GM12878 (cell line): Measurements from ENCODE around the gene PRCD. TPM values are rescaled to one million over a fixed set of nuclear protein-coding genes. Genes with fewer than 3 reads are reported as not detected.

Source experiments
- ATAC-seq: fragments of 200-7000 bp; cut with Tn5 transposase; 3 replicates; pipeline ENCODE4 v1.9.1; 2020; ENCODE audit warnings: mild to moderate bottlenecking, moderate library complexity
- BruUV-seq: library from RNA; stranded (reverse); fragments of 400-500 nt; replicated peaks from 2 replicates; lab custom pipeline; 2021; lab: Mats Ljungman, UMichigan
- CTCF ChIA-PET: fragments of 300-600 bp; sonication (Branson Sonifier 250); formaldehyde crosslinking; extraction: SDS; loops from one replicate; lab custom pipeline; 2021; ENCODE audit warnings: inconsistent platforms; lab: Yijun Ruan, JAX
- POLR2A ChIA-PET: fragments of 350-600 bp; formaldehyde crosslinking; extraction: SDS; loops from one replicate; lab custom pipeline; 2021; ENCODE audit warnings: inconsistent platforms; lab: Charles Lee
- RAD21 ChIA-PET: fragments of 300-600 bp; sonication (Branson Sonifier 250); formaldehyde crosslinking; loops from one replicate; lab custom pipeline; 2023; ENCODE audit warnings: antibody characterized with exemption; ENCODE audit not compliant: unreplicated experiment; lab: Charles Lee
- SMC1A ChIA-PET: fragments of 300-600 bp; sonication (Branson Sonifier 250); formaldehyde crosslinking; loops from one replicate; lab custom pipeline; 2023; ENCODE audit not compliant: unreplicated experiment, uncharacterized antibody; lab: Charles Lee
- DNase-seq: peaks from one replicate; pipeline ENCODE4 v3.0.0-alpha.2; 2011; ENCODE audit warnings: low read depth, low spot score
- FAIRE-seq: peaks from 3 replicates; lab custom pipeline; 2011; peaks lifted over from hg19 to GRCh38; lab: Jason Lieb, UNC
- H2AFZ ChIP-seq: 2 replicates; pipeline ENCODE4 v1.6.0; 2011; ENCODE audit warnings: low read depth, low read length, control low read depth; ENCODE audit not compliant: control insufficient read depth
- H3K27ac ChIP-seq: 2 replicates; pipeline ENCODE4 v1.5.1; 2011; ENCODE audit warnings: control low read depth; ENCODE audit not compliant: control insufficient read depth, insufficient read depth
- H3K27me3 ChIP-seq, 2 experiments: replicated peaks in 1 of 2; 2 replicates each; pipeline versions ENCODE4 v1.6.0 to v1.6.1; 2011; ENCODE audit warnings: low read length in 1 of 2; ENCODE audit not compliant: control insufficient read depth in 2 of 2, insufficient read depth in 2 of 2
- H3K36me3 ChIP-seq, 2 experiments: 2 replicates each; pipeline ENCODE4 v1.5.1; 2011; ENCODE audit warnings: low read length in 1 of 2; ENCODE audit not compliant: control insufficient read depth in 2 of 2, insufficient read depth in 2 of 2
- H3K4me1 ChIP-seq: 2 replicates; pipeline ENCODE4 v1.6.1; 2011; ENCODE audit warnings: mild to moderate bottlenecking, low read length, moderate library complexity, mixed read lengths; ENCODE audit not compliant: control insufficient read depth, insufficient read depth
- H3K4me2 ChIP-seq: 2 replicates; pipeline ENCODE4 v1.6.0; 2011; ENCODE audit warnings: control low read depth; ENCODE audit not compliant: control insufficient read depth, insufficient read depth
- H3K4me3 ChIP-seq: fragments of 200-600 bp; sonication (generic); 2 replicates; pipeline ENCODE4 v1.5.1; 2016
- H3K79me2 ChIP-seq: 2 replicates; pipeline ENCODE4 v1.6.0; 2011; ENCODE audit warnings: low read length; ENCODE audit not compliant: control insufficient read depth, insufficient read depth
- H3K9ac ChIP-seq: 2 replicates; pipeline ENCODE4 v1.8.0; 2011; ENCODE audit warnings: low read length, control low read depth, mixed read lengths; ENCODE audit not compliant: control insufficient read depth, insufficient read depth
- H3K9me3 ChIP-seq: replicated peaks from 3 replicates; pipeline ENCODE4 v1.5.1; 2011; ENCODE audit warnings: mild to moderate bottlenecking, low read length; ENCODE audit not compliant: control insufficient read depth, insufficient read depth
- H4K20me1 ChIP-seq: 2 replicates; pipeline ENCODE4 v1.6.0; 2011; ENCODE audit not compliant: control insufficient read depth, insufficient read depth
- BACH1 ChIP-seq: fragments of 450-650 bp; IDR thresholded peaks from 2 replicates; pipeline ENCODE4 v1.6.1; 2017; ENCODE audit warnings: mild to moderate bottlenecking, borderline replicate concordance
- BHLHE40 ChIP-seq, 2 experiments: fragments of 450-650 bp in 1 of 2; IDR thresholded peaks; 2 replicates each; pipeline ENCODE4 v1.6.1; 2011 to 2017; ENCODE audit warnings: low read depth in 2 of 2, borderline replicate concordance in 1 of 2, improper control_type of control experiment in 1 of 2, low read length in 1 of 2, mild to moderate bottlenecking in 1 of 2
- CHD2 ChIP-seq: IDR thresholded peaks from 2 replicates; pipeline ENCODE4 v1.6.1; 2011; ENCODE audit warnings: low read depth, low read length, improper control_type of control experiment, borderline replicate concordance
- EZH2 ChIP-seq: IDR thresholded peaks from 2 replicates; pipeline ENCODE4 v1.6.1; 2012; ENCODE audit warnings: low read depth, mild to moderate bottlenecking, control low read depth, inconsistent platforms, low read length, borderline replicate concordance; ENCODE audit not compliant: control insufficient read depth
- HCFC1 ChIP-seq: fragments of 150-350 bp; IDR thresholded peaks from 2 replicates; pipeline ENCODE4 v1.6.1; 2014; ENCODE audit warnings: low read length
- IKZF1 ChIP-seq: fragments of 450-650 bp; conservative IDR thresholded peaks from 2 replicates; pipeline ENCODE4 v1.6.1; 2017; ENCODE audit warnings: antibody characterized with exemption, mild to moderate bottlenecking
- JUND ChIP-seq: IDR thresholded peaks from 2 replicates; pipeline ENCODE4 v1.6.1; 2012; ENCODE audit warnings: low read depth, mild to moderate bottlenecking, low read length, improper control_type of control experiment, moderate library complexity
- MXI1 ChIP-seq: fragments of 150-350 bp; IDR thresholded peaks from 2 replicates; pipeline ENCODE4 v1.6.1; 2011; ENCODE audit warnings: low read depth, mild to moderate bottlenecking, inconsistent platforms, low read length, improper control_type of control experiment
- NFXL1 ChIP-seq: fragments of 450-650 bp; IDR thresholded peaks from 2 replicates; pipeline ENCODE4 v1.6.1; 2017; ENCODE audit warnings: antibody characterized with exemption, mild to moderate bottlenecking, borderline replicate concordance
- POLR2A ChIP-seq: IDR thresholded peaks from 2 replicates; pipeline ENCODE4 v1.6.1; 2011; ENCODE audit warnings: low read depth, mild to moderate bottlenecking, low read length
- POU2F2 ChIP-seq: IDR thresholded peaks from 3 replicates; pipeline ENCODE4 v1.6.1; 2011; ENCODE audit warnings: low read depth, mild to moderate bottlenecking, low read length, borderline replicate concordance
- RAD51 ChIP-seq: fragments of 450-650 bp; IDR thresholded peaks from 2 replicates; pipeline ENCODE4 v1.6.1; 2016; ENCODE audit warnings: moderate library complexity, mild to moderate bottlenecking, inconsistent platforms
- WRNIP1 ChIP-seq: IDR thresholded peaks from 2 replicates; pipeline ENCODE4 v1.6.1; 2011; ENCODE audit warnings: low read depth, low read length, improper control_type of control experiment, borderline replicate concordance
- WGBS: methylation state at CpG from one replicate; pipeline ENCODE4 v1.1.6; 2016; ENCODE audit warnings: low lambda C conversion rate; ENCODE audit not compliant: insufficient replicate concordance, insufficient coverage; ENCODE audit errors: missing lambda C conversion rate; 5-methylcytosine and 5-hydroxymethylcytosine counted together
- in situ Hi-C: fragments of 300-500 bp; cut with MboI; formaldehyde crosslinking; loops from 9 replicates; pipeline ENCODE4 v1.14.3; 2018; ENCODE audit warnings: mixed read lengths
- intact Hi-C: fragments of 100-400 bp; cut with micrococcal nuclease; formaldehyde crosslinking; loops from one replicate; pipeline ENCODE4 v1.14.2; 2022; ENCODE audit not compliant: unreplicated experiment
- polyA plus RNA-seq, 11 experiments: library from polyadenylated mRNA; depleted of rRNA in 4 of 11; unstranded in 6 of 11; stranded (reverse) in 5 of 11; fragments of >200 nt; fragmentation: Nextera tagmentation in 4 of 11; fragmentation: Illumina TruSeq in 1 of 11; extraction: Ambion mirVana in 4 of 11; extraction: Trizol in 1 of 11; gene quantifications; 1 replicate in 1 of 11; 2 replicates in 10 of 11; pipeline versions ENCODE4 v1.2.1 to v1.2.3, GENCODE V29; 2011 to 2016; ENCODE audit warnings: inconsistent platforms in 2 of 11, missing spikeins in 2 of 11, low read depth in 1 of 11
- total RNA-seq, 4 experiments: library from RNA; depleted of rRNA in 3 of 4; stranded (reverse); fragments of >200 nt in 3 of 4; fragmentation: Illumina TruSeq in 1 of 4; extraction: Trizol in 1 of 4; gene quantifications; 2 replicates each; pipeline versions ENCODE4 v1.2.1 to v1.2.3, GENCODE V29; 2013 to 2021
- TF ChIP-seq, protein P1 (sequence below): fragments of 450-650 bp; formaldehyde crosslinking; IDR thresholded peaks from 2 replicates; pipeline ENCODE4 v1.5.0; 2022; ENCODE audit warnings: mild to moderate bottlenecking, missing genetic modification characterization
- TF ChIP-seq, protein P2 (sequence below): fragments of 450-650 bp; IDR thresholded peaks from 2 replicates; pipeline ENCODE4 v1.6.1; 2017; ENCODE audit warnings: borderline replicate concordance

PRCD gene
- total and polyA plus RNA-seq, 10 of the 15 experiments (the other 5 are each of a cell fraction or from before 2014, with no cell fraction given): 0.18 to 0.95 (median 0.34) TPM; not detected in 4

DNA sequence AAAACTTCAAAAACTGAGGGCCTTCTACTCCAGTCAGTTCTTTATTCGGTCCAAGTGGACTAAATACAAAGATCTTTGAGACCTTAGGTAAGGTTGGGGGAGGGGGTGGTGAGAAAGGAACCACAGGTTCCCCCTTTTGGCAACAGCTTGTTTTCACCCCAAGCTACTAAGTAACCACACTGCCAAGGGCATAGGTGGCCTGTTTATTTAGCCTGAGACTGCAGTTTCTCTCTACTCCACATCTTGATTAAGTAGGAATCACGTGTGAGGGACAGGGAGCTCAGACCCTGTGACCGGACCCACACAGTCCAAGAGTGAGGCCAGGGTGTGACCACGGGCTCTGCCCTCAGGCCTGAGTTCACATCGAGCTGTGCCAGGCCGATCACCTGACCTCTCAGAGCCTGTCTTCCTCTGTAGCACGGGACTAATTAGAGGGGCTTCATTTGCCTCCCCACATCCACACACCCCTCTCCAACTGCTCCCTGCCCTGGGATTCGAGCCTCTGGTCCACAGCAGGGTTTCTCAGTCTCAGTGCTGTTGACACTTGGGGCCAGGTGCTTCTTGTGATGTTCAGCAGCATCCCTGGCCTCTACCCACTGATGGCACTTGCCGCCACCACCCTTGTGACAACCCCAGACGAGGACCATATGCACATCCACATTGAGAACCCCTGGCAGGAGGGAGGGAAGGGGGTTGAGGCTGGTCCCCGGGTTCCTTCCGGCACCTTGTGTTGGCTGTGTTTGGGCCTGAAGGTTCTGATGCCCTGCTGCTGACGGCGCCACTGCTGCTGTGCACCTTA, 28.0 kb downstream of the PRCD start:
- Histone ChIP-seq H3K9me3 (no peaks in the 10 kb centered on the region), H4K20me1 (no peaks in the 10 kb centered on the region; the same call in 1 of the 2 replicates), H3K27ac (no peak overlapping the region), H2AFZ (no peak overlapping the region), H3K4me1 (peaks cover 7% of the 10 kb centered on the region), H3K4me3 (no peak overlapping the region), H3K27me3 (no peaks in the 10 kb centered on the region), H3K4me2 (no peak overlapping the region), H3K36me3 (peaks cover 3 to 14% of the 10 kb centered on the region in 2 experiments; a peak in 3 of 4 replicates), H3K9ac (no peak overlapping the region), H3K79me2 (peaks cover 2% of the 10 kb centered on the region)
- ChIA-PET POLR2A (interaction anchor here (1.3 kb wide), 1 partner anchor 9 kb away, joined by 6 read pairs; no protein-coding TSS in a partner anchor), SMC1A (interaction anchor here (1.0 to 2.8 kb wide), 6 partner anchors 10 to 164 kb away, joined by 3 to 14 read pairs (median 4); no protein-coding TSS in a partner anchor), RAD21 (interaction anchor here (0.5 to 1.6 kb wide), 3 partner anchors 57 to 689 kb away, joined by 3 to 5 read pairs (median 4); no protein-coding TSS in a partner anchor), CTCF (interaction anchor here (0.6 to 2.6 kb wide), 8 partner anchors 10 to 113 kb away, joined by 3 to 17 read pairs (median 4); partner anchors contain the start of gene ST6GALNAC2)
- intact Hi-C loops: loop anchor here (10.0 kb wide), 1 partner anchor 127 kb away; no protein-coding TSS in a partner anchor
- no peak for FAIRE-seq
- DNase-seq: no peak
- peak; percentile 63 for ATAC-seq
- in situ Hi-C loops: no loop called here
- 52% methylated on average over 14 of the region's 14 CpGs for WGBS
- BruUV-seq: no TSS peak
- no peak for TF ChIP-seq POU2F2
- peak; percentile 45; the same call in 1 of the 2 replicates for TF ChIP-seq CHD2
- TF ChIP-seq, protein P1, sequence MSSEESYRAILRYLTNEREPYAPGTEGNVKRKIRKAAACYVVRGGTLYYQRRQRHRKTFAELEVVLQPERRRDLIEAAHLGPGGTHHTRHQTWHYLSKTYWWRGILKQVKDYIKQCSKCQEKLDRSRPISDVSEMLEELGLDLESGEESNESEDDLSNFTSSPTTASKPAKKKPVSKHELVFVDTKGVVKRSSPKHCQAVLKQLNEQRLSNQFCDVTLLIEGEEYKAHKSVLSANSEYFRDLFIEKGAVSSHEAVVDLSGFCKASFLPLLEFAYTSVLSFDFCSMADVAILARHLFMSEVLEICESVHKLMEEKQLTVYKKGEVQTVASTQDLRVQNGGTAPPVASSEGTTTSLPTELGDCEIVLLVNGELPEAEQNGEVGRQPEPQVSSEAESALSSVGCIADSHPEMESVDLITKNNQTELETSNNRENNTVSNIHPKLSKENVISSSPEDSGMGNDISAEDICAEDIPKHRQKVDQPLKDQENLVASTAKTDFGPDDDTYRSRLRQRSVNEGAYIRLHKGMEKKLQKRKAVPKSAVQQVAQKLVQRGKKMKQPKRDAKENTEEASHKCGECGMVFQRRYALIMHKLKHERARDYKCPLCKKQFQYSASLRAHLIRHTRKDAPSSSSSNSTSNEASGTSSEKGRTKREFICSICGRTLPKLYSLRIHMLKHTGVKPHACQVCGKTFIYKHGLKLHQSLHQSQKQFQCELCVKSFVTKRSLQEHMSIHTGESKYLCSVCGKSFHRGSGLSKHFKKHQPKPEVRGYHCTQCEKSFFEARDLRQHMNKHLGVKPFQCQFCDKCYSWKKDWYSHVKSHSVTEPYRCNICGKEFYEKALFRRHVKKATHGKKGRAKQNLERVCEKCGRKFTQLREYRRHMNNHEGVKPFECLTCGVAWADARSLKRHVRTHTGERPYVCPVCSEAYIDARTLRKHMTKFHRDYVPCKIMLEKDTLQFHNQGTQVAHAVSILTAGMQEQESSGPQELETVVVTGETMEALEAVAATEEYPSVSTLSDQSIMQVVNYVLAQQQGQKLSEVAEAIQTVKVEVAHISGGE (CRISPR knock-in tag): no peak
- no peak for TF ChIP-seq IKZF1
- no peak for TF ChIP-seq WRNIP1
- no peak for TF ChIP-seq JUND
- TF ChIP-seq RAD51: peak; percentile 57; the same call in 1 of the 2 replicates
- peak; percentile 32 to 67; a peak in 3 of 4 replicates for TF ChIP-seq BHLHE40 (IDR thresholded peaks at IDR 0.05; ENCODE audit: borderline replicate concordance in 1 of 2, low read depth in 2 of 2, low read length in 1 of 2)
- 0 out of 2 replicates have a peak, but pooled peaks have one; percentile 18 for TF ChIP-seq BACH1
- no peak for TF ChIP-seq EZH2
- peak; percentile 23; the same call in 1 of the 2 replicates for TF ChIP-seq POLR2A
- no peak for TF ChIP-seq NFXL1
- TF ChIP-seq, protein P2, sequence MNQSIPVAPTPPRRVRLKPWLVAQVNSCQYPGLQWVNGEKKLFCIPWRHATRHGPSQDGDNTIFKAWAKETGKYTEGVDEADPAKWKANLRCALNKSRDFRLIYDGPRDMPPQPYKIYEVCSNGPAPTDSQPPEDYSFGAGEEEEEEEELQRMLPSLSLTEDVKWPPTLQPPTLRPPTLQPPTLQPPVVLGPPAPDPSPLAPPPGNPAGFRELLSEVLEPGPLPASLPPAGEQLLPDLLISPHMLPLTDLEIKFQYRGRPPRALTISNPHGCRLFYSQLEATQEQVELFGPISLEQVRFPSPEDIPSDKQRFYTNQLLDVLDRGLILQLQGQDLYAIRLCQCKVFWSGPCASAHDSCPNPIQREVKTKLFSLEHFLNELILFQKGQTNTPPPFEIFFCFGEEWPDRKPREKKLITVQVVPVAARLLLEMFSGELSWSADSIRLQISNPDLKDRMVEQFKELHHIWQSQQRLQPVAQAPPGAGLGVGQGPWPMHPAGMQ: no peak
- TF ChIP-seq HCFC1: no peak
- 0 out of 2 replicates have a peak, but pooled peaks have one; percentile 23 for TF ChIP-seq MXI1
